ENCODE measurements around the gene TP53BP1.

Gene TP53BP1

GRCh38 chr15:43525131-43525530, 32.2 kb upstream of the TP53BP1 start:
- Mint-ChIP-seq H3K4me1 (ENCODE audit: low read depth in 2 of 2) (peaks cover 2 to 12% of the 10 kb centered on the region in 2 donors), H3K27me3 (no peaks in the 10 kb centered on the region), H3K36me3 (ENCODE audit: insufficient read depth) (peaks cover 3% of the 10 kb centered on the region), H3K4me3 (no peak overlapping the region), H3K27ac (peak overlapping the region in 1 of 2 donors; percentile 63), H3K9me3 (no peaks in the 10 kb centered on the region)
- DNase-seq, result no peak
- no peak for ATAC-seq (replicated peaks)

GRCh38 chr15:43524254-43524845, 31.4 kb upstream of the TP53BP1 start:
- Mint-ChIP-seq H3K27ac (no peak overlapping the region), H3K4me3 (no peak overlapping the region)

DNA sequence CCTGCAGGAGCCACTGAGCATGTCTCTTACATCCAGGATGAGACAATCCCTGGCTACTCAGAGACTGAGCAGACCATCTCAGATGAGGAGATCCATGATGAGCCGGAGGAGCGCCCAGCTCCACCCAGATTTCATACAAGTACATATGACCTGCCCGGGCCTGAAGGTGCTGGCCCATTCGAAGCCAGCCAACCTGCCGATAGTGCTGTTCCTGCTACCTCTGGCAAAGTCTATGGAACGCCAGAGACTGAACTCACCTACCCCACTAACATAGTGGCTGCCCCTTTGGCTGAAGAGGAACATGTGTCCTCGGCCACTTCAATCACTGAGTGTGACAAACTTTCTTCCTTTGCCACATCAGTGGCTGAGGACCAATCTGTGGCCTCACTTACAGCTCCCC, 30.7 kb upstream of the TP53BP1 start:
- ATAC-seq (replicated peaks), result no peak
- Mint-ChIP-seq H3K9me3 (no peaks in the 10 kb centered on the region), H3K27ac (peak overlapping the region in 1 of 2 donors; percentile 69), H3K4me3 (no peak overlapping the region), H3K36me3 (ENCODE audit: insufficient read depth) (peaks cover 3% of the 10 kb centered on the region), H3K4me1 (ENCODE audit: low read depth in 2 of 2) (peaks cover 2 to 13% of the 10 kb centered on the region in 2 donors), H3K27me3 (peaks cover 13 to 15% of the 10 kb centered on the region in 2 donors)
- DNase-seq, result no peak

More at GRCh38 chr15:43524254-43524845, 31.4 kb upstream of the TP53BP1 start:
- no peak for ATAC-seq (replicated peaks)
- Mint-ChIP-seq H3K36me3 (ENCODE audit: insufficient read depth) (peaks cover 3% of the 10 kb centered on the region), H3K4me1 (ENCODE audit: low read depth in 2 of 2) (peaks cover 2 to 12% of the 10 kb centered on the region in 2 donors), H3K27me3 (peaks cover 6 to 8% of the 10 kb centered on the region in 2 donors), H3K9me3 (no peaks in the 10 kb centered on the region)
- no peak for DNase-seq

GRCh38 chr15:43522247-43522646, 29.3 kb upstream of the TP53BP1 start:
- peaks cover 27 to 29% of the 10 kb centered on the region in 2 donors for H3K27me3 Mint-ChIP-seq
- H3K4me1 Mint-ChIP-seq (ENCODE audit: low read depth in 2 of 2), result peaks cover 2 to 18% of the 10 kb centered on the region in 2 donors
- peaks cover 3% of the 10 kb centered on the region for H3K36me3 Mint-ChIP-seq (ENCODE audit: insufficient read depth)
- no peak overlapping the region for H3K27ac Mint-ChIP-seq
- H3K9me3 Mint-ChIP-seq, result no peaks in the 10 kb centered on the region
- no peak for ATAC-seq (replicated peaks)
- H3K4me3 Mint-ChIP-seq, result no peak overlapping the region
- DNase-seq, result no peak

DNA sequence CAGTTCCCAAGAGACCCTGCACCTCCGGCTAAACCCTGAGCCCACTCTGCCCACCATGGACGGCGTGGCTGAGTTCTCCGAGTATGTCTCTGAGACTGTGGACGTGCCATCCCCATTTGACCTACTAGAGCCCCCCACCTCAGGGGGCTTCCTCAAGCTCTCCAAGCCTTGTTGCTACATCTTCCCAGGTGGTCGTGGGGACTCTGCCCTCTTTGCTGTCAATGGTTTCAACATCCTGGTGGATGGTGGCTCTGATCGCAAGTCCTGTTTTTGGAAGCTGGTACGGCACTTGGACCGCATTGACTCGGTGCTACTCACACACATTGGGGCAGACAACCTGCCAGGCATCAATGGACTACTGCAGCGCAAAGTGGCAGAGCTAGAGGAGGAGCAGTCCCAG, 28.5 kb upstream of the TP53BP1 start:
- no peak for ATAC-seq (replicated peaks)
- no peaks in the 10 kb centered on the region for H3K9me3 Mint-ChIP-seq

DNA sequence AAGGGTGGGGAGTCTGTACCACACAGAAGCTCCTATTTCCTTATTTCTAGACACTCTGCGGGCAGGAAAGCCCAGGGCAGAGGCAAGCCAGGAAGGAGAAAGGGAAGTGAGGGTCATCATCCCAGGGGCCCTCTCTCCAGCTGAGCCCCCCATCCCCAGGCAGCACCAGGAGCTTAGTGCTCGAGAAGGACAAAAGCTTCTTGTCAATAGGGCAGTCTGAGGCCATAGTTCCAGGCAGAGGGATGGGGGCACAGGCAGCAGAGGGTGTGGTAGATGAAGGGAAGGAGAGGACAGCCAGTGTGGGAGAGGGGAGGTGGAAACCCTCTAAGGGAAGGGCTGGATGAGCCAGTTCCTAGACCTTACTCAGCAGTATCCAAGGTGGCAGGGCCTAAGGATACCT, 27.2 kb upstream of the TP53BP1 start:
- ATAC-seq (replicated peaks) (no peak), DNase-seq (no peak)
- no peaks in the 10 kb centered on the region for H3K9me3 Mint-ChIP-seq
- no peak overlapping the region for H3K27ac Mint-ChIP-seq
- peaks cover 2% of the 10 kb centered on the region for H3K36me3 Mint-ChIP-seq (ENCODE audit: insufficient read depth)
- H3K4me1 Mint-ChIP-seq (ENCODE audit: low read depth in 2 of 2), result peaks cover 1 to 8% of the 10 kb centered on the region in 2 donors
- H3K27me3 Mint-ChIP-seq, result peaks cover 46% of the 10 kb centered on the region in 2 donors
- no peak overlapping the region for H3K4me3 Mint-ChIP-seq

More for the DNA sequence above, 28.5 kb upstream of the TP53BP1 start:
- H3K36me3 Mint-ChIP-seq (ENCODE audit: insufficient read depth), result peaks cover 3% of the 10 kb centered on the region
- no peak overlapping the region for H3K27ac Mint-ChIP-seq
- peaks cover 2 to 18% of the 10 kb centered on the region in 2 donors for H3K4me1 Mint-ChIP-seq (ENCODE audit: low read depth in 2 of 2)
- no peak for DNase-seq
- H3K27me3 Mint-ChIP-seq, result peaks cover 35 to 37% of the 10 kb centered on the region in 2 donors
- H3K4me3 Mint-ChIP-seq, result no peak overlapping the region

GRCh38 chr15:43519196-43519595, 26.2 kb upstream of the TP53BP1 start:
- no peaks in the 10 kb centered on the region for H3K36me3 Mint-ChIP-seq (ENCODE audit: insufficient read depth)
- no peak overlapping the region for H3K4me3 Mint-ChIP-seq
- no peaks in the 10 kb centered on the region for H3K9me3 Mint-ChIP-seq
- peaks cover 1 to 9% of the 10 kb centered on the region in 2 donors for H3K4me1 Mint-ChIP-seq (ENCODE audit: low read depth in 2 of 2)
- DNase-seq, result no peak
- H3K27me3 Mint-ChIP-seq, result peaks cover 46% of the 10 kb centered on the region in 2 donors
- no peak for ATAC-seq (replicated peaks)
- no peak overlapping the region for H3K27ac Mint-ChIP-seq

DNA sequence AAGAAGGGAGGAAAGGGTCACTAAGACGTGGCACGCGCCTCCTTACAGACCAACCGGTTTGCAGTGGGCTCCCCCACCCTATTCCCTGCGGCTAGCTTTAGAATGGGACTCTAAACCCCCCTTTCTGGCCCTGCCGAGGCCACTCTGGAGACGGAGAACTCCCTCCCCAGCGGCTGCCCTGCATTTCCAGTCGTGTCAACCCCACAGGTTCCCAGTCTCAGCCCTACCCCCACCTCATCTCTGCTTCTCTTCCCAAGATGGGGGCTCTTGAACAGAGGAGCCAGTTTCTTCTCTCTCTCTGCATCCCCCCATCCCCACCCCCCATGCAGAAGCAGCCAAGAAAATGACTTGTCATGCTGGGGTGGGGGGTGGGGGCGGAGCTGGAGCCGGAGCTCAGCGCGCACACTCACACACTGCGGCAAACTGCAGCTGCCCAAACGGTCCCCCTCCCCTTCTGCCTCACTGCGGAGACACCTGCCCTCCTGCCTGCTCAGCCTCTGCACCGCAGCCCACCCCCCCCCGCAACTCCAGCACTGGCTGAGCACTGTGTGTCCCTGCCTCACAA, 25.3 kb upstream of the TP53BP1 start:
- peaks cover 46% of the 10 kb centered on the region in 2 donors for H3K27me3 Mint-ChIP-seq
- no peaks in the 10 kb centered on the region for H3K36me3 Mint-ChIP-seq (ENCODE audit: insufficient read depth)
- DNase-seq (no peak), ATAC-seq (replicated peaks) (no peak)
- peak overlapping the region; percentile 20 to 29 for H3K4me3 Mint-ChIP-seq
- H3K9me3 Mint-ChIP-seq, result no peaks in the 10 kb centered on the region
- H3K4me1 Mint-ChIP-seq (ENCODE audit: low read depth in 2 of 2), result peaks cover 1 to 10% of the 10 kb centered on the region in 2 donors
- H3K27ac Mint-ChIP-seq, result no peak overlapping the region

- ATAC-seq (replicated peaks) (no peak), DNase-seq (no peak)
- Mint-ChIP-seq H3K36me3 (ENCODE audit: insufficient read depth) (no peaks in the 10 kb centered on the region), H3K4me3 (peak within 1 kb of the TSS; percentile 20 to 29), H3K27me3 (peaks cover 46% of the 10 kb centered on the region in 2 donors), H3K27ac (peak within 1 kb of the TSS in 1 of 2 donors; percentile 71), H3K4me1 (ENCODE audit: low read depth in 2 of 2) (peaks cover 1 to 10% of the 10 kb centered on the region in 2 donors), H3K9me3 (no peaks in the 10 kb centered on the region)
Measured at GRCh38 chr15:43517354-43518196, 24.6 kb upstream of the TP53BP1 start, which contains the start of gene MAP1A. Gene MAP1A (plus strand): TSS chr15:43517608. CDS start chr15:43521474, 3,866 bp downstream.

- H3K27me3 Mint-ChIP-seq, result peaks cover 46% of the 10 kb centered on the region in 2 donors
- no peak for ATAC-seq (replicated peaks)
Measured at GRCh38 chr15:43516801-43517353, 23.9 kb upstream of the TP53BP1 start.

DNA sequence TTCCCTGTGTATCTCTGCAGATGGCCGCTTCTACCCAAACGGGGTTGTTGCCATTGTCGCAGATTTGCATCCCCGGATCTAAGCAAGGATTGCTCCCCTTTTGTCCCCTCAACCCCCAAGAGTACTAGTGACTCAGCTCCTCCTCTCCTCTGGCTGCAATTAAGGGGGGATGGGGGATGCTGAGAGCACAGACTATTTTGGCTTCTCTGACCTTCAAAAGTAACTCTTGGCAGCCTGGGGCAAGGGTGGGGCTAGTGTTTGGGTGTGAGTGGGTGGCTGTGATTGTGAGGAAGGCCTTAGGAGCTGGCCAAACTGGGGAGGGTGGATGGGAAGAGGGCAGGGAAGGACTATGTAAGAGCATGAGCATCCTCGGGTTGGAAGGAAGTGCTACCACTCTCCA, 23.2 kb upstream of the TP53BP1 start:
- peaks cover 4% of the 10 kb centered on the region for H3K36me3 Mint-ChIP-seq (ENCODE audit: insufficient read depth)
- DNase-seq (no peak), ATAC-seq (replicated peaks) (no peak)
- H3K4me1 Mint-ChIP-seq (ENCODE audit: low read depth in 2 of 2), result peaks cover 6 to 14% of the 10 kb centered on the region in 2 donors
- H3K27me3 Mint-ChIP-seq, result peaks cover 46% of the 10 kb centered on the region in 2 donors
- H3K9me3 Mint-ChIP-seq, result no peaks in the 10 kb centered on the region
- H3K27ac Mint-ChIP-seq, result peak overlapping the region in 1 of 2 donors; percentile 71
- no peak overlapping the region for H3K4me3 Mint-ChIP-seq

More at GRCh38 chr15:43516801-43517353, 23.9 kb upstream of the TP53BP1 start:
- Mint-ChIP-seq H3K4me1 (ENCODE audit: low read depth in 2 of 2) (peaks cover 1 to 10% of the 10 kb centered on the region in 2 donors), H3K4me3 (no peak overlapping the region), H3K27ac (no peak overlapping the region), H3K36me3 (ENCODE audit: insufficient read depth) (no peaks in the 10 kb centered on the region), H3K9me3 (no peaks in the 10 kb centered on the region)
- DNase-seq, result no peak

- Mint-ChIP-seq H3K36me3 (ENCODE audit: insufficient read depth) (peaks cover 9% of the 10 kb centered on the region), H3K27me3 (peaks cover 46% of the 10 kb centered on the region in 2 donors), H3K27ac (peak overlapping the region in 1 of 2 donors; percentile 71), H3K4me1 (ENCODE audit: low read depth in 2 of 2) (peaks cover 7 to 16% of the 10 kb centered on the region in 2 donors), H3K9me3 (no peaks in the 10 kb centered on the region), H3K4me3 (no peak overlapping the region)
- ATAC-seq (replicated peaks) (no peak), DNase-seq (no peak)
Measured at GRCh38 chr15:43515741-43516140, 22.8 kb upstream of the TP53BP1 start.

Data from effector memory CD8-positive, alpha-beta T cell (primary cell).